K562 (cell line): Measurements from ENCODE around the gene ABCA8. TPM values are rescaled to one million over a fixed set of nuclear protein-coding genes. Genes with fewer than 3 reads are reported as not detected.
A peak's percentile ranks its signal among the peaks of the same experiment; 100 is the strongest.

Experiments used
- ATAC-seq: fragments of 200-7000 bp; cut with Tn5 transposase; 3 replicates; pipeline ENCODE4 v1.9.1; 2020; ENCODE audit warnings: moderate library complexity
- BruUV-seq: library from RNA; stranded (reverse); fragments of 400-500 nt; replicated peaks from 2 replicates; lab custom pipeline; 2021; lab: Mats Ljungman, UMichigan
- CTCF ChIA-PET: fragments of 300-600 bp; formaldehyde crosslinking; extraction: SDS; loops from one replicate; lab custom pipeline; 2021; ENCODE audit warnings: low intra/inter-chr PET ratio; lab: Yijun Ruan, JAX
- POLR2A ChIA-PET: fragments of 300-600, 350-650 bp; sonication (Branson Sonifier 250); formaldehyde crosslinking; extraction: SDS; loops from one replicate; lab custom pipeline; 2021; ENCODE audit warnings: antibody characterized with exemption, inconsistent platforms; lab: Yijun Ruan, JAX
- DNase-seq, 4 experiments: peaks; one replicate each; pipeline versions ENCODE4 v3.0.0 to v3.0.0-alpha.2; 2011 to 2018; ENCODE audit warnings: low spot score in 3 of 4, mixed read lengths in 3 of 4; ENCODE audit errors: extremely low read depth in 1 of 4
- FAIRE-seq: peaks from 2 replicates; lab custom pipeline; 2011; peaks lifted over from hg19 to GRCh38; lab: Jason Lieb, UNC
- H2AFZ ChIP-seq: 2 replicates; pipeline ENCODE4 v1.6.0; 2011; ENCODE audit warnings: low read depth, low read length, control low read depth, inconsistent platforms
- H3K27ac ChIP-seq: fragments of 200-600 bp; 3 replicates; pipeline ENCODE4 v1.8.0; 2011; ENCODE audit warnings: low read depth, mild to moderate bottlenecking, control low read depth, inconsistent platforms, low read length, moderate library complexity, mixed read lengths; ENCODE audit errors: extremely low read depth
- H3K27me3 ChIP-seq, 2 experiments: fragments of 300-600 bp in 1 of 2; 2 replicates in 1 of 2; 3 replicates in 1 of 2; pipeline versions ENCODE4 v1.6.0 to v1.8.0; 2011; ENCODE audit warnings: inconsistent platforms in 2 of 2, low read length in 2 of 2, mild to moderate bottlenecking in 1 of 2, mixed read lengths in 1 of 2, moderate library complexity in 1 of 2; ENCODE audit not compliant: control insufficient read depth in 2 of 2, insufficient read depth in 2 of 2
- H3K36me3 ChIP-seq: fragments of 300-600 bp; 3 replicates; pipeline ENCODE4 v1.8.0; 2011; ENCODE audit warnings: mild to moderate bottlenecking, low read length, inconsistent platforms; ENCODE audit not compliant: control insufficient read depth, insufficient read depth
- H3K4me1 ChIP-seq, 2 experiments: fragments of 200-600 bp in 1 of 2; replicated peaks in 1 of 2; 2 replicates in 1 of 2; 3 replicates in 1 of 2; pipeline versions ENCODE4 v1.5.1 to v1.8.0; 2011; ENCODE audit warnings: inconsistent platforms in 2 of 2, low read length in 2 of 2, mild to moderate bottlenecking in 1 of 2, mixed read lengths in 1 of 2, moderate library complexity in 1 of 2; ENCODE audit not compliant: control insufficient read depth in 2 of 2, insufficient read depth in 2 of 2
- H3K4me2 ChIP-seq: 2 replicates; pipeline ENCODE4 v1.6.1; 2011; ENCODE audit warnings: low read length, control low read depth, inconsistent platforms, mixed read lengths; ENCODE audit not compliant: insufficient read depth
- H3K4me3 ChIP-seq: fragments of 200-600 bp; sonication (generic), shearing (Covaris generic); 2 replicates; pipeline ENCODE4 v1.5.1; 2016; ENCODE audit warnings: control low read depth, inconsistent platforms
- H3K79me2 ChIP-seq: fragments of 200-600 bp; 3 replicates; pipeline ENCODE4 v1.8.0; 2011; ENCODE audit warnings: low read length, inconsistent platforms; ENCODE audit not compliant: control insufficient read depth, insufficient read depth
- H3K9ac ChIP-seq, 2 experiments: 2 replicates each; pipeline versions ENCODE4 v1.6.0 to v1.6.1; 2011; ENCODE audit warnings: low read depth in 2 of 2, low read length in 2 of 2, control low read depth in 1 of 2, inconsistent platforms in 1 of 2, mild to moderate bottlenecking in 1 of 2, mixed read lengths in 1 of 2; ENCODE audit not compliant: insufficient read depth in 1 of 2
- H3K9me1 ChIP-seq: one replicate; pipeline ENCODE4 v1.6.0; 2011; ENCODE audit warnings: inconsistent platforms, mild to moderate bottlenecking, low read length, moderate library complexity; ENCODE audit not compliant: control insufficient read depth, insufficient read depth
- H3K9me3 ChIP-seq: replicated peaks from 2 replicates; pipeline ENCODE4 v1.5.1; 2011; ENCODE audit warnings: low read depth, low read length, inconsistent platforms; ENCODE audit not compliant: control insufficient read depth, insufficient read depth
- H4K20me1 ChIP-seq: replicated peaks from 2 replicates; pipeline ENCODE4 v1.6.1; 2011; ENCODE audit warnings: low read length, inconsistent platforms, mixed read lengths; ENCODE audit not compliant: control insufficient read depth, insufficient read depth
- CBX3 ChIP-seq, 2 experiments: IDR thresholded peaks; 1 replicate in 1 of 2; 2 replicates in 1 of 2; pipeline ENCODE4 v1.6.1; 2012; ENCODE audit warnings: inconsistent platforms in 2 of 2, low read length in 2 of 2, borderline replicate concordance in 1 of 2, control low read depth in 1 of 2
- CXXC5 ChIP-seq: fragments of 250-450 bp; sonication (Bioruptor Pico); IDR thresholded peaks from 2 replicates; pipeline ENCODE4 v1.8.0; 2022; ENCODE audit warnings: inconsistent platforms, mild to moderate bottlenecking, moderate library complexity
- MAX ChIP-seq: sonication (generic); formaldehyde crosslinking; IDR thresholded peaks from 2 replicates; pipeline ENCODE4 v1.9.0; 2022; ENCODE audit warnings: mild to moderate bottlenecking, missing genetic modification reagents
- YY1 ChIP-seq, 3 experiments: IDR thresholded peaks; 2 replicates each; pipeline ENCODE4 v1.6.1; 2011; ENCODE audit warnings: low read length in 2 of 3, mild to moderate bottlenecking in 2 of 3, moderate library complexity in 2 of 3, borderline replicate concordance in 1 of 3, control low read depth in 1 of 3, low read depth in 1 of 3; ENCODE audit not compliant: insufficient read depth in 3 of 3, insufficient replicate concordance in 2 of 3, control insufficient read depth in 1 of 3, insufficient read length in 1 of 3; ENCODE audit errors: extremely low read depth in 1 of 3
- ZC3H4 ChIP-seq: sonication (generic); formaldehyde crosslinking; IDR thresholded peaks from 2 replicates; pipeline ENCODE4 v1.9.0; 2021; ENCODE audit warnings: missing genetic modification reagents, borderline replicate concordance
- ZNF444 ChIP-seq: fragments of 250-450 bp; sonication (Bioruptor Pico); IDR thresholded peaks from 2 replicates; pipeline ENCODE4 v1.4.0; 2020; ENCODE audit warnings: mild to moderate bottlenecking, moderate library complexity
- WGBS: fragments of 100-300 bp; shearing (Covaris generic); methylation state at CpG from one replicate; pipeline ENCODE4 v1.1.6; 2016; ENCODE audit warnings: low coverage, mixed read lengths; ENCODE audit not compliant: insufficient coverage; ENCODE audit errors: missing lambda C conversion rate; 5-methylcytosine and 5-hydroxymethylcytosine counted together
- in situ Hi-C: fragments of 300-500 bp; cut with MboI; formaldehyde crosslinking; loops from 4 replicates; pipeline ENCODE4 v1.15.0; 2018; ENCODE audit warnings: inconsistent platforms, mixed read lengths
- intact Hi-C: fragments of 100-400 bp; cut with micrococcal nuclease; formaldehyde crosslinking; loops from 2 replicates; pipeline ENCODE4 v1.14.2; 2022
- polyA plus RNA-seq, 8 experiments: library from polyadenylated mRNA; depleted of rRNA in 4 of 8; stranded (reverse) in 5 of 8; unstranded in 3 of 8; fragments of >200 nt; fragmentation: Nextera tagmentation in 2 of 8; fragmentation: Illumina TruSeq in 1 of 8; extraction: Ambion mirVana in 2 of 8; extraction: Trizol in 1 of 8; gene quantifications; 2 replicates each; pipeline versions ENCODE4 v1.2.1 to v1.2.3, GENCODE V29; 2011 to 2014; ENCODE audit warnings: inconsistent platforms in 1 of 8, missing spikeins in 1 of 8
- total RNA-seq, 7 experiments: library from RNA; depleted of rRNA in 6 of 7; stranded (reverse); fragments of >200 nt in 6 of 7; fragmentation: Illumina TruSeq in 2 of 7; extraction: Trizol in 2 of 7; gene quantifications; 2 replicates each; pipeline versions ENCODE4 v1.2.1 to v1.2.3, GENCODE V29; 2011 to 2021; ENCODE audit warnings: low replicate concordance in 1 of 7
- TF ChIP-seq, protein P1 (sequence below): fragments of 250-450 bp; sonication (Bioruptor Pico); IDR thresholded peaks from 2 replicates; pipeline ENCODE4 v1.9.0; 2021; ENCODE audit warnings: mild to moderate bottlenecking

Gene ABCA8
- total and polyA plus RNA-seq, 9 of the 15 experiments (the other 6 are each of a cell fraction or from before 2014, with no cell fraction given), result 1.8 to 13.2 (median 12.0) TPM

- no peak for FAIRE-seq
- no peaks in the 10 kb centered on the region for H4K20me1 ChIP-seq
- no peaks in the 10 kb centered on the region for H3K79me2 ChIP-seq
- CTCF ChIA-PET, result no interaction called here
- H3K36me3 ChIP-seq, result no peaks in the 10 kb centered on the region; the same call in 2 of the 3 replicates
- H2AFZ ChIP-seq, result peak overlapping the region; percentile 26; the same call in 1 of the 2 replicates
- WGBS, result 45% methylated on average over 9 of the region's 9 CpGs
- in situ Hi-C loops, result no loop called here
- TF ChIP-seq CBX3 (IDR thresholded peaks at IDR 0.05; ENCODE audit: borderline replicate concordance in 1 of 2, low read length in 2 of 2), result no peak
- no peak for TF ChIP-seq YY1 (IDR thresholded peaks at IDR 0.05; ENCODE audit: borderline replicate concordance in 1 of 3, control insufficient read depth in 1 of 3, extremely low read depth in 1 of 3, insufficient read depth in 3 of 3, insufficient read length in 1 of 3, insufficient replicate concordance in 2 of 3, low read depth in 1 of 3, low read length in 2 of 3)
- TF ChIP-seq ZNF444 (CRISPR knock-in tag), result no peak
- no peak for TF ChIP-seq CXXC5 (CRISPR knock-in tag)
- no peak for TF ChIP-seq ZC3H4 (CRISPR knock-in tag)
- TF ChIP-seq, protein P1, sequence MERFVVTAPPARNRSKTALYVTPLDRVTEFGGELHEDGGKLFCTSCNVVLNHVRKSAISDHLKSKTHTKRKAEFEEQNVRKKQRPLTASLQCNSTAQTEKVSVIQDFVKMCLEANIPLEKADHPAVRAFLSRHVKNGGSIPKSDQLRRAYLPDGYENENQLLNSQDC (CRISPR knock-in tag), result no peak
- TF ChIP-seq MAX (CRISPR knock-in tag), result no peak
- TF ChIP-seq, all 486 proteins: peak for 0
- POLR2A ChIA-PET, result interaction anchor here (1.2 kb wide), 1 partner anchor 16 kb away, joined by 3 read pairs; no protein-coding TSS in a partner anchor
- no peak for DNase-seq
- no peak for ATAC-seq
- no TSS peak for BruUV-seq
- Histone ChIP-seq H3K9me3 (no peaks in the 10 kb centered on the region), H3K9ac (no peak overlapping the region), H3K4me3 (no peak overlapping the region), H3K27me3 (no peaks in the 10 kb centered on the region), H3K4me2 (no peak overlapping the region), H3K4me1 (no peaks in the 10 kb centered on the region), H3K9me1 (no peaks in the 10 kb centered on the region), H3K27ac (no peak overlapping the region)
- intact Hi-C loops, result no loop called here
Measured at GRCh38 chr17:68924793-68925720, 30.1 kb downstream of the ABCA8 start.
